HCT116 (cell line): ENCODE measurements around the gene MIA2. TPM values are rescaled to one million over a fixed set of nuclear protein-coding genes. Genes with fewer than 3 reads are reported as not detected.

ENCODE experiments used
- ATAC-seq: fragments of 200-7000 bp; cut with Tn5 transposase; 2 replicates; pipeline ENCODE4 v1.9.1; 2020; ENCODE audit warnings: mild to moderate bottlenecking, moderate library complexity
- BruUV-seq: library from RNA; stranded (reverse); fragments of 400-500 nt; replicated peaks from 2 replicates; lab custom pipeline; 2021; lab: Mats Ljungman, UMichigan
- CTCF ChIA-PET: fragments of 300-600 bp; sonication (Branson Sonifier 250); formaldehyde crosslinking; loops from one replicate; lab custom pipeline; 2021; ENCODE audit warnings: antibody characterized with exemption; lab: Charles Lee
- POLR2A ChIA-PET: fragments of 300-600, 350-600 bp; sonication (Branson Sonifier 250); formaldehyde crosslinking; loops from one replicate; lab custom pipeline; 2021; ENCODE audit warnings: antibody characterized with exemption; lab: Charles Lee
- RAD21 ChIA-PET, 2 experiments: fragments of 300-600 bp; sonication (Branson Sonifier 250); formaldehyde crosslinking; loops; one replicate each; lab custom pipeline; 2023; ENCODE audit warnings: low total read pairs in 2 of 2; ENCODE audit not compliant: uncharacterized antibody in 2 of 2, unreplicated experiment in 2 of 2, low non-redundant PET in 1 of 2; lab: Charles Lee
- DNase-seq: peaks from one replicate; pipeline ENCODE4 v3.0.0-alpha.2; 2010; ENCODE audit warnings: low read depth, low spot score
- H2AFZ ChIP-seq: fragments of 200-600 bp; shearing (Covaris generic), sonication (generic); 2 replicates; pipeline ENCODE4 v1.6.1; 2017; ENCODE audit warnings: low read depth, mixed run types, mixed read lengths, antibody characterized with exemption, low read length; ENCODE audit not compliant: poor library complexity, severe bottlenecking
- H3K27ac ChIP-seq: 2 replicates; pipeline ENCODE4 v1.5.1; 2012; ENCODE audit warnings: low read depth, low read length
- H3K27me3 ChIP-seq: fragments of 200-600 bp; sonication (generic); 2 replicates; pipeline ENCODE4 v1.6.1; 2016; ENCODE audit warnings: mixed run types, low read length, mixed read lengths; ENCODE audit not compliant: insufficient read depth
- H3K36me3 ChIP-seq, 2 experiments: fragments of 200-500 bp in 1 of 2; fragments of 200-600 bp in 1 of 2; sonication (Bioruptor generic) in 1 of 2; sonication (generic) in 1 of 2; 2 replicates each; pipeline versions ENCODE4 v1.5.1 to v1.6.1; 2014 to 2016; ENCODE audit warnings: low read length in 2 of 2, inconsistent platforms in 1 of 2, mixed read lengths in 1 of 2, mixed run types in 1 of 2; ENCODE audit not compliant: insufficient read depth in 2 of 2, control insufficient read depth in 1 of 2
- H3K4me1 ChIP-seq, 2 experiments: fragments of 200-600 bp in 1 of 2; sonication (generic) in 1 of 2; 2 replicates each; pipeline versions ENCODE4 v1.5.1 to v1.6.1; 2012 to 2017; ENCODE audit warnings: low read length in 2 of 2, inconsistent platforms in 1 of 2, mild to moderate bottlenecking in 1 of 2, mixed read lengths in 1 of 2, mixed run types in 1 of 2, moderate library complexity in 1 of 2; ENCODE audit not compliant: insufficient read depth in 2 of 2, control insufficient read depth in 1 of 2
- H3K4me2 ChIP-seq: fragments of 200-600 bp; sonication (generic); 2 replicates; pipeline ENCODE4 v1.6.1; 2017; ENCODE audit warnings: mixed run types, low read length, mixed read lengths
- H3K4me3 ChIP-seq, 2 experiments: fragments of 200-600 bp in 1 of 2; sonication (generic) in 1 of 2; replicated peaks in 1 of 2; 2 replicates each; pipeline ENCODE4 v1.5.1; 2011 to 2016; ENCODE audit warnings: low read length in 2 of 2, control low read depth in 1 of 2, low read depth in 1 of 2, mild to moderate bottlenecking in 1 of 2, mixed read lengths in 1 of 2, mixed run types in 1 of 2
- H3K79me2 ChIP-seq: fragments of 200-600 bp; sonication (generic); 2 replicates; pipeline ENCODE4 v1.6.1; 2017; ENCODE audit warnings: mild to moderate bottlenecking, mixed run types, low read length, moderate library complexity, mixed read lengths; ENCODE audit not compliant: insufficient read depth
- H3K9ac ChIP-seq: fragments of 200-600 bp; sonication (generic); 2 replicates; pipeline ENCODE4 v1.6.1; 2016; ENCODE audit warnings: low read length, mixed read lengths
- H3K9me2 ChIP-seq: fragments of 200-600 bp; sonication (generic), shearing (Covaris generic); 2 replicates; pipeline ENCODE4 v1.6.1; 2017; ENCODE audit warnings: mixed run types, mild to moderate bottlenecking, moderate library complexity; ENCODE audit not compliant: insufficient read depth
- H3K9me3 ChIP-seq, 2 experiments: fragments of 200-500 bp in 1 of 2; fragments of 200-600 bp in 1 of 2; sonication (Bioruptor generic) in 1 of 2; sonication (generic) in 1 of 2; 2 replicates each; pipeline ENCODE4 v1.6.1; 2014 to 2017; ENCODE audit warnings: low read length in 2 of 2, mixed read lengths in 2 of 2, inconsistent platforms in 1 of 2, low read depth in 1 of 2, mild to moderate bottlenecking in 1 of 2, mixed run types in 1 of 2, moderate library complexity in 1 of 2; ENCODE audit not compliant: control insufficient read depth in 1 of 2, insufficient read depth in 1 of 2
- H4K20me1 ChIP-seq: fragments of 200-600 bp; sonication (generic), shearing (Covaris generic); 2 replicates; pipeline ENCODE4 v1.6.1; 2017; ENCODE audit warnings: mixed run types, mild to moderate bottlenecking, moderate library complexity; ENCODE audit not compliant: insufficient read depth
- ATF3 ChIP-seq: IDR thresholded peaks from 2 replicates; pipeline ENCODE4 v1.6.1; 2012
- CTCF ChIP-seq, 3 experiments: fragments of 200-600 bp in 1 of 3; sonication (generic) in 1 of 3; IDR thresholded peaks in 2 of 3; conservative IDR thresholded peaks in 1 of 3; 2 replicates each; pipeline ENCODE4 v1.5.1; 2012 to 2017; ENCODE audit warnings: low read depth in 2 of 3, low read length in 2 of 3, antibody characterized with exemption in 1 of 3, borderline replicate concordance in 1 of 3, control low read depth in 1 of 3, mild to moderate bottlenecking in 1 of 3, mixed read lengths in 1 of 3, mixed run types in 1 of 3, moderate library complexity in 1 of 3; ENCODE audit not compliant: insufficient read depth in 1 of 3
- EGR1 ChIP-seq: IDR thresholded peaks from 2 replicates; pipeline ENCODE4 v1.6.1; 2012; ENCODE audit warnings: low read depth
- ELF1 ChIP-seq: IDR thresholded peaks from 2 replicates; pipeline ENCODE4 v1.6.1; 2012; ENCODE audit warnings: low read depth, borderline replicate concordance
- EZH2phosphoT487 ChIP-seq: fragments of 200-600 bp; IDR thresholded peaks from 2 replicates; pipeline ENCODE4 v1.6.1; 2018; ENCODE audit warnings: antibody characterized with exemption, borderline replicate concordance
- FOSL1 ChIP-seq: IDR thresholded peaks from 2 replicates; pipeline ENCODE4 v1.6.1; 2012; ENCODE audit warnings: low read depth
- MAX ChIP-seq: IDR thresholded peaks from 2 replicates; pipeline ENCODE4 v1.6.1; 2012
- POLR2A ChIP-seq: IDR thresholded peaks from 2 replicates; pipeline ENCODE4 v1.7.0; 2011; ENCODE audit warnings: borderline replicate concordance; ENCODE audit not compliant: insufficient read depth, insufficient read length; ENCODE audit errors: extremely low read depth
- POLR2AphosphoS5 ChIP-seq: IDR thresholded peaks from 2 replicates; pipeline ENCODE4 v1.6.1; 2011; ENCODE audit warnings: mild to moderate bottlenecking, low read depth, low read length, moderate library complexity
- SIN3A ChIP-seq: IDR thresholded peaks from 2 replicates; pipeline ENCODE4 v1.6.1; 2012; ENCODE audit warnings: low read depth
- ZNF274 ChIP-seq: fragments of 200-500 bp; sonication (Bioruptor generic); IDR thresholded peaks from 2 replicates; pipeline ENCODE4 v1.6.1; 2014; ENCODE audit warnings: mild to moderate bottlenecking, low read depth, low read length, inconsistent platforms
- intact Hi-C: fragments of 100-400 bp; cut with micrococcal nuclease; formaldehyde crosslinking; loops from 2 replicates; pipeline ENCODE4 v1.10.0; 2022
- total RNA-seq: library from RNA; stranded (reverse); gene quantifications from one replicate; pipeline ENCODE4 v1.2.1, GENCODE V29; 2021; ENCODE audit not compliant: unreplicated experiment
- TF ChIP-seq, protein P1 (sequence below): IDR thresholded peaks from 2 replicates; pipeline ENCODE4 v1.6.1; 2012; ENCODE audit warnings: low read depth

MIA2 gene
- total RNA-seq, 1 experiment from 2014 or later = 31.1 TPM

DNA sequence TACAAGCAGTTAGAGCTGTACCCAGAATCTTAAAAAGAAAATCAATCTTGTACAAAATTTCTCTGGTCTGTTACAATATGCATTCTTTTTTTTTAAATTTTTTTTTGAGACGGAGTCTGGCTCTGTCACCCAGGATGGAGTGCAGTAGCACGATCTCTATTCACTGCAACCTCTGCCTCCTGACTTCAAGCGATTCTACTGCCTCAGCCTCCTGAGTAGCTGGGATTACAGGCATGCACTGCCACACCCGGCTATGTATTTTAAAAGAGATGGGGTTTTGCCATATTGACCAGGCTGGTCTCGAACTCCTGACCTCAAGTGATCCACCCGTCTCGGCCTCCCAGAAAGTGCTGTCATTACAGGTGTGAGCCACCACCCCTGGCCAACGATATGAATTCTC is 194.4 kb downstream of the MIA2 start:
- ChIA-PET POLR2A (no interaction called here), RAD21 (no interaction called here), CTCF (no interaction called here)
- H4K20me1 ChIP-seq = no peaks in the 10 kb centered on the region
- H3K4me2 ChIP-seq = no peak overlapping the region
- no peak for ATAC-seq
- H3K27ac ChIP-seq = no peak overlapping the region
- no peaks in the 10 kb centered on the region for H3K27me3 ChIP-seq
- no peaks in the 10 kb centered on the region for H3K9me3 ChIP-seq
- no TSS peak for BruUV-seq
- TF ChIP-seq POLR2AphosphoS5 (no peak), ZNF274 (no peak), EGR1 (no peak), POLR2A (no peak), EZH2phosphoT487 (no peak), SIN3A (no peak), ATF3 (no peak), FOSL1 (no peak), CTCF (IDR thresholded peaks at IDR 0.05 in 2 of 3, conservative IDR thresholded peaks at IDR 0.05 in 1 of 3; ENCODE audit: borderline replicate concordance in 1 of 3, insufficient read depth in 1 of 3, low read depth in 2 of 3, low read length in 2 of 3) (no peak), ELF1 (no peak), MAX (no peak)
- TF ChIP-seq, protein P1, sequence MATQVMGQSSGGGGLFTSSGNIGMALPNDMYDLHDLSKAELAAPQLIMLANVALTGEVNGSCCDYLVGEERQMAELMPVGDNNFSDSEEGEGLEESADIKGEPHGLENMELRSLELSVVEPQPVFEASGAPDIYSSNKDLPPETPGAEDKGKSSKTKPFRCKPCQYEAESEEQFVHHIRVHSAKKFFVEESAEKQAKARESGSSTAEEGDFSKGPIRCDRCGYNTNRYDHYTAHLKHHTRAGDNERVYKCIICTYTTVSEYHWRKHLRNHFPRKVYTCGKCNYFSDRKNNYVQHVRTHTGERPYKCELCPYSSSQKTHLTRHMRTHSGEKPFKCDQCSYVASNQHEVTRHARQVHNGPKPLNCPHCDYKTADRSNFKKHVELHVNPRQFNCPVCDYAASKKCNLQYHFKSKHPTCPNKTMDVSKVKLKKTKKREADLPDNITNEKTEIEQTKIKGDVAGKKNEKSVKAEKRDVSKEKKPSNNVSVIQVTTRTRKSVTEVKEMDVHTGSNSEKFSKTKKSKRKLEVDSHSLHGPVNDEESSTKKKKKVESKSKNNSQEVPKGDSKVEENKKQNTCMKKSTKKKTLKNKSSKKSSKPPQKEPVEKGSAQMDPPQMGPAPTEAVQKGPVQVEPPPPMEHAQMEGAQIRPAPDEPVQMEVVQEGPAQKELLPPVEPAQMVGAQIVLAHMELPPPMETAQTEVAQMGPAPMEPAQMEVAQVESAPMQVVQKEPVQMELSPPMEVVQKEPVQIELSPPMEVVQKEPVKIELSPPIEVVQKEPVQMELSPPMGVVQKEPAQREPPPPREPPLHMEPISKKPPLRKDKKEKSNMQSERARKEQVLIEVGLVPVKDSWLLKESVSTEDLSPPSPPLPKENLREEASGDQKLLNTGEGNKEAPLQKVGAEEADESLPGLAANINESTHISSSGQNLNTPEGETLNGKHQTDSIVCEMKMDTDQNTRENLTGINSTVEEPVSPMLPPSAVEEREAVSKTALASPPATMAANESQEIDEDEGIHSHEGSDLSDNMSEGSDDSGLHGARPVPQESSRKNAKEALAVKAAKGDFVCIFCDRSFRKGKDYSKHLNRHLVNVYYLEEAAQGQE = no peak
- H2AFZ ChIP-seq = no peak overlapping the region
- peaks cover 8 to 16% of the 10 kb centered on the region in 2 experiments for H3K4me1 ChIP-seq
- H3K79me2 ChIP-seq = peaks cover 43% of the 10 kb centered on the region
- no peaks in the 10 kb centered on the region for H3K9me2 ChIP-seq
- H3K36me3 ChIP-seq = no peaks in the 10 kb centered on the region
- H3K9ac ChIP-seq = no peak overlapping the region
- intact Hi-C loops = no loop called here
- no peak for DNase-seq
- no peak overlapping the region for H3K4me3 ChIP-seq
